Measurements from ENCODE around the gene ENDOV. TPM values are rescaled to one million over a fixed set of nuclear protein-coding genes. Genes with fewer than 3 reads are reported as not detected.

ENDOV gene
- total RNA-seq, 4 donors from 2014 or later: 12.4 to 17.7 (median 15.4) TPM

- no peak for TF ChIP-seq POLR2A (IDR thresholded peaks at IDR 0.05)
- no peak for TF ChIP-seq POLR2AphosphoS5 (IDR thresholded peaks at IDR 0.05)
- TF ChIP-seq, protein P1, sequence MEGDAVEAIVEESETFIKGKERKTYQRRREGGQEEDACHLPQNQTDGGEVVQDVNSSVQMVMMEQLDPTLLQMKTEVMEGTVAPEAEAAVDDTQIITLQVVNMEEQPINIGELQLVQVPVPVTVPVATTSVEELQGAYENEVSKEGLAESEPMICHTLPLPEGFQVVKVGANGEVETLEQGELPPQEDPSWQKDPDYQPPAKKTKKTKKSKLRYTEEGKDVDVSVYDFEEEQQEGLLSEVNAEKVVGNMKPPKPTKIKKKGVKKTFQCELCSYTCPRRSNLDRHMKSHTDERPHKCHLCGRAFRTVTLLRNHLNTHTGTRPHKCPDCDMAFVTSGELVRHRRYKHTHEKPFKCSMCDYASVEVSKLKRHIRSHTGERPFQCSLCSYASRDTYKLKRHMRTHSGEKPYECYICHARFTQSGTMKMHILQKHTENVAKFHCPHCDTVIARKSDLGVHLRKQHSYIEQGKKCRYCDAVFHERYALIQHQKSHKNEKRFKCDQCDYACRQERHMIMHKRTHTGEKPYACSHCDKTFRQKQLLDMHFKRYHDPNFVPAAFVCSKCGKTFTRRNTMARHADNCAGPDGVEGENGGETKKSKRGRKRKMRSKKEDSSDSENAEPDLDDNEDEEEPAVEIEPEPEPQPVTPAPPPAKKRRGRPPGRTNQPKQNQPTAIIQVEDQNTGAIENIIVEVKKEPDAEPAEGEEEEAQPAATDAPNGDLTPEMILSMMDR (IDR thresholded peaks at IDR 0.05): no peak
- no peak for TF ChIP-seq EP300 (IDR thresholded peaks at IDR 0.05)
- peaks cover 0 to 20% of the 10 kb centered on the region in 2 donors for H3K36me3 ChIP-seq
- H3K27ac ChIP-seq: peak overlapping the region in 2 of 4 donors; percentile 98 to 99
- peaks cover 0 to 41% (median 19%) of the 10 kb centered on the region in 3 donors for H3K4me1 ChIP-seq
- no peaks in the 10 kb centered on the region for H3K9me3 ChIP-seq
- ATAC-seq: no peak
- H3K4me3 ChIP-seq: peak overlapping the region; percentile 72 to 86
- no peaks in the 10 kb centered on the region for H3K27me3 ChIP-seq
- 35 to 43% methylated on average over 8 to 21 of the region's 26 CpGs for WGBS, 2 donors (ENCODE audit: low coverage in 1 of 2)
Measured at GRCh38 chr17:80413771-80414507, 1.0 kb upstream of the ENDOV start.

DNA sequence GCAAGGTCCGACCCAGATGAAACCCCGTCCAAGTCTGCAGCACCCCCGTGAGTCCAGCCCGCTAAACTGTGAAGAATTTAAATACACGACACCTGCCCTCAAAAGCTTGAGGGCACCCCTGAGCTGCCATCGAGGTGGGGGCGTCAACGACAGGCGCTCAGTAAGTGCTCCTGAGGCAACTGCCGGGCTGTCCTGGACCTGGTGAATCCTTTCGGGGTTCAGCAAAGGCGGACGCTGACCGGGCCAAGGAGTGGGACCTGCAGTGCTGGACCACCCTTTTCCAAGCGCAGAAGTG lies 512 bp upstream of the ENDOV start:
- no peak for ATAC-seq
- peaks cover 0 to 41% (median 19%) of the 10 kb centered on the region in 3 donors for H3K4me1 ChIP-seq
- TF ChIP-seq, protein P1 (IDR thresholded peaks at IDR 0.05): no peak
- no peak for TF ChIP-seq POLR2A (IDR thresholded peaks at IDR 0.05)
- TF ChIP-seq EP300 (IDR thresholded peaks at IDR 0.05): no peak
- TF ChIP-seq POLR2AphosphoS5 (IDR thresholded peaks at IDR 0.05): no peak
- peak overlapping the region in 3 of 4 donors; percentile 98 to 99 (median 99) for H3K27ac ChIP-seq
- WGBS, 2 donors (ENCODE audit: low coverage in 1 of 2): 0% methylated on average over 1 of the region's 15 CpGs; no CpG with 5 or more reads in 1 of the 2 donors
- H3K9me3 ChIP-seq: no peaks in the 10 kb centered on the region
- H3K4me3 ChIP-seq: peak overlapping the region; percentile 72 to 86
- H3K27me3 ChIP-seq: no peaks in the 10 kb centered on the region
- peaks cover 0 to 23% of the 10 kb centered on the region in 2 donors for H3K36me3 ChIP-seq

DNA sequence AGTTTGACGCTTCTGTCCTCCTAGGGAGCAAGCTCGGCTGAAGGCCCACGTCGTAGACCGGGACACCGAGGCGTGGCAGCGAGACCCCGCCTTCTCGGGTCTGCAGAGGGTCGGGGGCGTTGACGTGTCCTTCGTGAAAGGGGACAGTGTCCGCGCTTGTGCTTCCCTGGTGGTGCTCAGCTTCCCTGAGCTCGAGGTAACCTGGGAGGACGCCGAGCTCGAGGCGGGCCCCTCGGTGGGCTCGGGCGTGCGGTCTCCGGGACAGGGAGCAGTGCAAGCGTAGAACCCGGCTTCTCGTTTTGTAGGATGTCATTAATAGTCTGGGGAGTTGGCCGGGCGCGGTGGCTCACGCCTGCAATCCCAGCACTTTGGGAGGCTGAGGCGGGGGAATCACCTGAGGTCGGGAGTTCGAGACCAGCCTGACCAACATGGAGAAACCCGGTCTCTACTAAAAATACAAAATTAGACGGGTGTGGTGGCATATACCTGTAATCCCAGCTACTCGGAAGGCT lies 715 bp downstream of the ENDOV start:
- Histone ChIP-seq H3K9me3 (no peaks in the 10 kb centered on the region), H3K4me3 (peak overlapping the region; percentile 72 to 86), H3K4me1 (peaks cover 0 to 41% (median 19%) of the 10 kb centered on the region in 3 donors), H3K27me3 (no peaks in the 10 kb centered on the region), H3K27ac (peak overlapping the region; percentile 75 to 99 (median 98)), H3K36me3 (peaks cover 0 to 35% of the 10 kb centered on the region in 2 donors)
- WGBS, 2 donors (ENCODE audit: low coverage in 1 of 2): 24% methylated on average over 10 of the region's 39 CpGs; no CpG with 5 or more reads in 1 of the 2 donors
- peak; percentile 13 for ATAC-seq
- TF ChIP-seq POLR2A (IDR thresholded peaks at IDR 0.05) (no peak), EP300 (IDR thresholded peaks at IDR 0.05) (no peak), POLR2AphosphoS5 (IDR thresholded peaks at IDR 0.05) (no peak)
- TF ChIP-seq, protein P1 (IDR thresholded peaks at IDR 0.05): no peak

- H3K36me3 ChIP-seq: peaks cover 0 to 37% of the 10 kb centered on the region in 2 donors
- no peaks in the 10 kb centered on the region for H3K9me3 ChIP-seq
- peaks cover 0 to 41% (median 19%) of the 10 kb centered on the region in 3 donors for H3K4me1 ChIP-seq
- H3K27ac ChIP-seq: no peak overlapping the region
- 79 to 87% methylated on average over 6 of the region's 7 CpGs for WGBS, 2 donors (ENCODE audit: low coverage in 1 of 2)
- TF ChIP-seq POLR2A (IDR thresholded peaks at IDR 0.05) (no peak), POLR2AphosphoS5 (IDR thresholded peaks at IDR 0.05) (no peak), EP300 (IDR thresholded peaks at IDR 0.05) (no peak)
- TF ChIP-seq, protein P1 (IDR thresholded peaks at IDR 0.05): no peak
- no peak for ATAC-seq
- H3K4me3 ChIP-seq: peak overlapping the region in 1 of 2 donors; percentile 72
- no peaks in the 10 kb centered on the region for H3K27me3 ChIP-seq
Measured at GRCh38 chr17:80416260-80416939, 1.4 kb downstream of the ENDOV start.
